H1 (cell line): Measurements from ENCODE around the gene IL6R. TPM values are rescaled to one million over a fixed set of nuclear protein-coding genes. Genes with fewer than 3 reads are reported as not detected.

Experiments
- ASH2L ChIP-seq: fragments of 200-600, 300-600 bp; sonication (generic); IDR thresholded peaks from one replicate; pipeline ENCODE4 v1.7.1; 2017; ENCODE audit warnings: low read length
- ATF3 ChIP-seq: IDR thresholded peaks from 2 replicates; pipeline ENCODE4 v1.6.1; 2011; ENCODE audit warnings: low read depth, mild to moderate bottlenecking, low read length; ENCODE audit not compliant: insufficient read depth
- CHD7 ChIP-seq: fragments of 300-600 bp; sonication (generic); IDR thresholded peaks from 2 replicates; pipeline ENCODE4 v1.7.1; 2012; ENCODE audit warnings: low read length, moderate library complexity, mild to moderate bottlenecking, inconsistent platforms; ENCODE audit not compliant: insufficient replicate concordance
- GTF2F1 ChIP-seq: IDR thresholded peaks from 2 replicates; pipeline ENCODE4 v1.6.1; 2012; ENCODE audit warnings: low read depth, low read length, improper control_type of control experiment, borderline replicate concordance
- KDM5A ChIP-seq: fragments of 200-600 bp; IDR thresholded peaks from 2 replicates; pipeline ENCODE4 v1.7.1; 2012; ENCODE audit warnings: mild to moderate bottlenecking, low read length, inconsistent platforms, mixed read lengths
- MAX ChIP-seq: IDR thresholded peaks from 2 replicates; pipeline ENCODE4 v1.6.1; 2012; ENCODE audit warnings: inconsistent platforms
- NANOG ChIP-seq: IDR thresholded peaks from 2 replicates; pipeline ENCODE4 v1.6.1; 2011; ENCODE audit warnings: low read length, low read depth, mild to moderate bottlenecking, inconsistent platforms; ENCODE audit not compliant: insufficient read depth, poor library complexity, severe bottlenecking
- SAP30 ChIP-seq: fragments of 300-600 bp; sonication (generic); IDR thresholded peaks from 2 replicates; pipeline ENCODE4 v1.7.1; 2012; ENCODE audit warnings: low read length, moderate library complexity, mild to moderate bottlenecking, inconsistent platforms; ENCODE audit not compliant: insufficient read depth, insufficient replicate concordance
- SIX5 ChIP-seq: IDR thresholded peaks from 2 replicates; pipeline ENCODE4 v1.6.1; 2011; ENCODE audit warnings: mild to moderate bottlenecking, low read depth, low read length
- TAF1 ChIP-seq: IDR thresholded peaks from 2 replicates; pipeline ENCODE4 v1.6.1; 2011; ENCODE audit warnings: mild to moderate bottlenecking, low read depth, low read length
- polyA plus RNA-seq, 7 experiments: library from polyadenylated mRNA; depleted of rRNA in 3 of 7; stranded (reverse) in 5 of 7; unstranded in 2 of 7; fragments of >200 nt in 5 of 7; fragments of 200-250 nt in 2 of 7; gene quantifications; 1 replicate in 5 of 7; 2 replicates in 1 of 7; 4 replicates in 1 of 7; pipeline versions ENCODE4 v1.2.1 to v1.2.3, GENCODE V29; 2011 to 2013; ENCODE audit warnings: missing spikeins in 2 of 7, mixed read lengths in 2 of 7
- total RNA-seq: library from RNA; stranded (reverse); fragmentation: NEBNext Ultra II Directional; extraction: Animal tissue kit (Norgen Biotek cat#: 25700); gene quantifications from 2 replicates; pipeline ENCODE4 v1.2.1, GENCODE V29; 2021

IL6R gene
- total and polyA plus RNA-seq, 2 of the 8 experiments (the other 6 are each of a cell fraction or from before 2014, with no cell fraction given): 2.3 to 3.0 TPM

GRCh38 chr1:154514066-154514553, 109.0 kb downstream of the IL6R start (continued):
- TF ChIP-seq CHD7 (no peak), KDM5A (no peak), NANOG (no peak), SIX5 (no peak), GTF2F1 (no peak), ASH2L (no peak), ATF3 (no peak), TAF1 (no peak), SAP30 (no peak), MAX (no peak)
